GM21381 (cell line): ENCODE measurements around the gene GJB3.
"Not testable (repeated sequence)": the region's sequence is repeated elsewhere in the genome, so short reads cannot be mapped to it uniquely, and the experiment has no call there.

Experiments
- ATAC-seq: cut with Tn5 transposase; IDR thresholded peaks from one replicate; pipeline ENCODE4 v1.9.1; 2021; ENCODE audit warnings: mild to moderate bottlenecking, moderate library complexity; ENCODE audit not compliant: unreplicated experiment

GJB3 gene

DNA sequence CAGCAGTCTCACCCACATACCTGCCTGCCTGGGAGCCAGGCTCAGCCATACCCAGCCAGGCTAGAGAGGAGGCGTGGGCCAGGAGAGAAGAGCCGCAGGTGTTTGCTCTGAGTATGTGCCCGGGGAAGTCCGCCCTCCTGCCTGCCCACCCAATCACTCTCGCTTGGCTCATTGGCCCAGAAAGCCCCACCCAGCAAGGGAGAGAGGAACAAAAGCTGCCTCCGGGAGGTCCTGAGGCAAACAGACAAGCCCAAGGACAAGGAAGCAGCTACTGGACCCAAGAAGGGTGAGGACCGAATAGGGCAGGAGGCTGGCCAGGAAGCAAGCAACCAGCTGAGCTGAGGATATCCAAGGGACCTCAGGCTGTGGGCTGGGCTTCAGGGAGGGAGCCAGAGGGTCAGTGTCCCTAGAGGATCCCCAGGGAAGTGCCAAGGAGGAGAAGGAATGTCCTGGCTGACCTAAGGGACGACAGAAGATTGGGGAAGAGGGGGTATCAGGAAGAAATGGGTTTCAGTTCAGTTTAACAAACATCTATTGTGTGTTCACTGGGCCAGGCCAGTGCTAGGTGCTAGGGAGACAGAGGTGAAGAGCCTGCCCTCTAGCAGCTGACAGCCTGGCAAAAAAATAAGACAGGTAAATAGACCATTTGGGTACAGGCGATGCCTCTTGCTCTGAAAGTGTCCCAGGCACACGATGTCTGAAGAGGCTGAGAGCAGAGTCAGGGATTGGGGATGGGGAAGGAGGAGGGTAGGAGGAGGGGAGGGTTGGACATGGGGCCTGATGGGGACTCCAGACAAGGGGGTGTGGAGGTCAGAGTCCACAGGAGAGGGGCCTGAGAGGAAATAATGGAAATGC lies 21.3 kb upstream of the GJB3 start, which contains the start of gene GJB4:
GJB4 (plus strand) TSS at position 238 of the 855 bp plus-strand sequence. CDS start 1,515 bp downstream, outside the sequence.
- ATAC-seq, result no peak

DNA sequence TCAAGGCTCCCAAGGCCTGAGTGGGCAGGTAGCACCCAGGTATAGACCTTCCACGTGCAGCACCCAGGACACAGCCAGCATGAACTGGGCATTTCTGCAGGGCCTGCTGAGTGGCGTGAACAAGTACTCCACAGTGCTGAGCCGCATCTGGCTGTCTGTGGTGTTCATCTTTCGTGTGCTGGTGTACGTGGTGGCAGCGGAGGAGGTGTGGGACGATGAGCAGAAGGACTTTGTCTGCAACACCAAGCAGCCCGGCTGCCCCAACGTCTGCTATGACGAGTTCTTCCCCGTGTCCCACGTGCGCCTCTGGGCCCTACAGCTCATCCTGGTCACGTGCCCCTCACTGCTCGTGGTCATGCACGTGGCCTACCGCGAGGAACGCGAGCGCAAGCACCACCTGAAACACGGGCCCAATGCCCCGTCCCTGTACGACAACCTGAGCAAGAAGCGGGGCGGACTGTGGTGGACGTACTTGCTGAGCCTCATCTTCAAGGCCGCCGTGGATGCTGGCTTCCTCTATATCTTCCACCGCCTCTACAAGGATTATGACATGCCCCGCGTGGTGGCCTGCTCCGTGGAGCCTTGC lies 19.7 kb upstream of the GJB3 start:
- no peak for ATAC-seq

DNA sequence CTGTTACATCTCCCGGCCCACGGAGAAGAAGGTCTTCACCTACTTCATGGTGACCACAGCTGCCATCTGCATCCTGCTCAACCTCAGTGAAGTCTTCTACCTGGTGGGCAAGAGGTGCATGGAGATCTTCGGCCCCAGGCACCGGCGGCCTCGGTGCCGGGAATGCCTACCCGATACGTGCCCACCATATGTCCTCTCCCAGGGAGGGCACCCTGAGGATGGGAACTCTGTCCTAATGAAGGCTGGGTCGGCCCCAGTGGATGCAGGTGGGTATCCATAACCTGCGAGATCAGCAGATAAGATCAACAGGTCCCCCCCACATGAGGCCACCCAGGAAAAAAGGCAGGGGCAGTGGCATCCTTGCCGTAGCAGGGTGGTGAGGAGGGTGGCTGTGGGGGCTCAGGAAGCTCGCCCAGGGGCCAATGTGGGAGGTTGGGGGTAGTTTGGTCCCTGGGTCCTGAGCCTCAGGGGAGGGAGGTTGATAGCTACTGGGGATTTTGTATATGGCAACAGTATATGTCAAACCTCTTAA lies 19.2 kb upstream of the GJB3 start:
- no peak for ATAC-seq

DNA sequence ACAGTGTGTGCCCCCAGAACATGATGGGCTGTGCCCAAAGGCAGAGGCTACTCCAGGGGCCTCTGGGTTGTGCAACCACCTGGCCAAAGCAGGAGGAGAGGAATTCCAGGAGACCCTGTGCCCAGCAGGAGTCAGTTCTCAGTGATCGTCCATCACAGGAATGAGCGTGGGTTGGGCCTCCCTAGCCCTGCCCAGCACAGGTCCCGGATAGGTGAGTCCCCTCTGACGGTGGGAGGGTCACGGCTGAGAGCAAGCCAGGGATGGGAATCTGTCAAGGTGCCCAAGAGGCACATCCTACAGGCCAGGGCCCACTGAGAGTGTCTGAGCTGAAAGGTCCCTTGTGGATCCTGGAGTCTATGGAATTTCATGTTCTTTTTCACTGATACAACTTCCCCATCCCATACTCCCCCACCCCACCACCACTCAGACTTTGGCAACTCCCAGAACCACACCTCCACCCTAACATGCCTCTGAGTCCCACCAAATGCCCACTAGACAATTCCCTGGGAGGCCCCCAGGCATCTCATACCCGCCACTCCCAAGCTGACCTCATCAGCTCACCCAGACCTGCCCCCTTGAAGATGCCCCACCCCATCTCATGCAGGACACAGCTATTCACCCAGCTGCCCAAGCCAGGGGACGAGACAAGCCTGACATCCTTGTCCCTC lies 18.4 kb upstream of the GJB3 start:
- no peak for ATAC-seq

DNA sequence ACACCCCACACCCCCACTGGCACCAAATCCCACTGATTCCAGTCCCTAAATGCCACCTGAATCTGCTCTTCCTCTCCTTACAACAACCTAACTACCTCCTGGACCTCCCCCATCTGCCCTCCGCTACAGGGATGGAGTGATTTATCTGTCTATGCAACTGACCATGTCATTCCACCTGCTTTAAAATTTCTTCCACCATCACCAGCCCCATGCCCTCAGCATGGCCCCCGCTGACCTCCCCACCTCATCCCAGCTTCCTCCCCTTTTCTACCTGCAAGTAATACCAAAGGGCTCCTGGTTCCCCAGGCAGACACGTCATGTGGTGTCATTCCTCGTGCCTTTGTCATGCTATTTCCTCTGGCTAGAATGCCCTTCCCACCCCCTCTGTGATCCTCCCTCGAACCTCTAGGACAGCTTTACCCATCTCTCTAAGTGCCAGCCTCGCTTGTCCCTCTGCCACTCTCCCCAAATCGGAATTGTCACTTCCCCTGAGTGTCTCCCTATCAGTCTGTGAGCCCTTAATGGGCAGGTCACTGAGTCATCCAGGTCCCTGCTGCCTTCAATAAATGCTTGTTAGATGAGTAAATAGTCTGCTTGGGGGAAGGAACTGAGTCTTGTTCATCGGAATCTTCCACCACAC lies 17.8 kb upstream of the GJB3 start:
- ATAC-seq, result no peak

DNA sequence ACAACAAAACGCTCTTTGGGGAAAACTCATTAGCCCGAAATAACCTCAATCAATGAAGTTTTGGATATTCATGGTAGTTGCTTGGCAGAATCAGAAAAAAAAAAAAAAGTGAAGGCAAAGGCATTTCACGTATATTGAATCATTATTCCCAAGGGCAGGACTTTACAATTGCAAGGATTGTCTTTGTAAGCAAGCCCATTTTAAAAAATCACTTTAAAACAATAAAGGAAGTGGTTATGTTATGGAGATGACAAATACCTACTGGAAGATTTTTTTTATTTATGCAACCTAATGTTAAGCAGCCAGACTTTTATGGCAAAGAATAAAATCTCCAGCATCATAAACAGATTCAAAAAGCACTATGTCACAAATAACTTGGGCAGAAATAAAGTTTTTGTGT lies 12.2 kb upstream of the GJB3 start:
- ATAC-seq, result no peak

DNA sequence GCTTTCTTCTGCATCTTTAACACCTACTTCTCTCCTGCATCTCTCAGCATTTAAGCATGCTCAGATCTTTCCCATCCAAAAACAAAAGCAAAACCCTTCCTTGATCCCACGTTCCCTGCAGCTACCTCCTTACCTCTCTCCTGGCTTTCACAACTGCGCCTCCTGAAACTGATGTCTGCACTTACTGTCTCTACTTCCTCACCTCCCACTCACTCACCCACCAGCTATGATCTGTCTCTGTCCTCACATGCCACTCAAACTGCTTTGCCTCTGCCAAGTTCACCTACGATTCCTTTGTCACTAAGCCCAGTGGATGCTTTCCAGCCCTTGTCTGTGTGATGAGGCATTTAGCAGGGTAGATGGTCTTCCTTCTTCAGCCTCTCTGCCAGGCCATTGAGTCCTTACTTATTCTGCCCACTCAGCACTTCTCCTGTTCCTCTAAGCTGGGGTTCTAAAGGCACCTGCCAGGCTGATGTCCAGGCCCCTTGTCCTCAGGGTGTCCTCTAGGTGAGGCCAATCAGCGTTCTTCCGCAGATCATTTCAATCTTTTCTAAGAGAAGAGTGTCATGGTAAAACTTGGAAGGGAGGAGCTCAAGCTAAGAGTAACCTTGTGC lies 10.0 kb upstream of the GJB3 start:
- no peak for ATAC-seq

DNA sequence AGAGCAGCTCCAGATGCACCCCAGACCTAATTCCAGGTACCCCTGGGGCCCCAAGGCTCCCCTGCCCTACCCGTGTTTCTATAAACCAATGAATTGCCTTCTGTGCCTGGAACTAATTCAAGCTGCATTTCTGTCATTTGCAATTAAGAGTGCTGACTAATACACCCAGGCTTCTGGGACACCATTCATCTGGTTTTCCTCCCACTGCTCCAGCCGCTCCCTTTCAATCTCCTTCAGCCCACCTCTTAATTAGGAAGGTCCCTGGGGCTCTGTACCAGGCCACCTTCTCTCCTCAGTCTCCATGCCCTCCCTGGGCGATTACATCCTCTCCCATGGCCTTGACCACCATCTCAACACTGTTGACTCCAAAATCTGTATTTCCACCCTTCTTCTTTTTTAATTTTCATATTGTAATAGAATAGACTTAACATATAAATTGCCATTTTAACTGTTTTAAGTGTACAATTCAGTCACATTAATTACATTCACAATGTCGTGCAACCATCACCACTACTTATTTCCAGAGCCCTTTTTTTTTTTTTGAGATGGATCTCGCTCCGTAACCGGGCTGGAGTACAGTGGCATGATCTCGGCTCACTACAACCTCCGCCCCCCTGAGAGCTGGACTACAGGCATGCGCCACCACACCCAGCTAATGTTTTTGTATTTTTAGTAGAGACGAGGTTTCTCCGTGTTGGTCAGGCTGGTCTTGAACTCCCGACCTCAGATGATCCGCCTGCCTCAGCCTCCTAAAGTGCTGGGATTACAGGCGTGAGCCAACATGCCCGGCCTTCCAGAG lies 9.2 kb upstream of the GJB3 start:
- no peak for ATAC-seq

DNA sequence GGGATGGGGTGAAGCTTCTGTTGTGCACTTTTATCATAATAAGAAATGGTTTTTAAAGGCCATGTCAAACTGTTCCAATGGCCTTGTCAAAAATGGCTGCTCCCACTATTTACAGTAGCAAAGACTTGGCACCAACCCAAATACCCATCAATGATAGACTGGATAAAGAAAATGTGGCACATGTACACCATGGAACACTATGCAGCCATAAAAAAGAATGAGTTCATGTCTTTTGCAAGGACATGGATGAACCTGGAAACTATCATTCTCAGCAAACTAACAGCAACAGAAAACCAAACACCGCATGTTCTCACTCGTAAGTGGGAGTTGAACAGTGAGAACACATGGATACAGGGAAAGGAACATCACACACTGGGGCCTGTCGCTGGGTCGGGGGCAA lies 7.9 kb upstream of the GJB3 start:
- ATAC-seq, result not testable (repeated sequence)

DNA sequence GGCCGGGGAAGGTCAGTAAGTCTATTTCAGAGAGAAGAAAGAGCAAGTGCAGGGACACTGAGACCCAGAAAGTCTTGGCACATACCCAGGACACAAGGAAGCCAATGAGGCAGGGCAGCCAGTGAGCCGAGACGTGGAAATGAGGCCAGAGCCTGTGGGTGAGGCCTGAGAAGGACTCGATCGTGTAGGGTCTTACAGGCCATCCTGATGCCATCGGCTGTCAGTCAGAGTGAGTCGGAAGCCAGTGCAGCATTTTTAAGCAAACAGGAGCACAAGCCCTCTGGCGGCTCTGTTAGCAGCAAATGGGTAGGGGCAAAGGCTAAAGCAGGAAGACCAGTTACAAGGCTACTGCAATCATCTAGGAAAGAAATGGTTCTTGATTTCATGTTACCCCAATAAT lies 6.1 kb upstream of the GJB3 start:
- no peak for ATAC-seq

DNA sequence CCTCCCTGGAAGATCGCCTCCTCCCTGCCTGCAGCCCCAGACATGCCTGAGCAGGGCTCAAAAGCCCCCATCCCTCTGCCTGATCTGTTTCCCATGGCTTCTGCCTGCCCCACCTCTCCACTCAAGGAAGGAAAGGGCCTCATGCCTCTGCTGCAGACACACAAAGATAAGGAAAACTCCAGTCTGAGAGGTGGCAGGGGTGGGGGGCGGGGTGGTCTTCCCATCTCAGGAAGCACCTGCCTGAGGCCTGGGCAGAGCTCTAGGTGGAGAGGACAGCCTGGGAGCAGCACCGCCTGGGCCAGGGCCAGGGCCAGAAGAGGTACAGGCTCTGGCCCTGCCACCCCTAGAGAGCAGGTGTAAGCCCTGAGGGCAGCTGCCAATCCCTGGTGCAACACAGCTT lies 4.1 kb upstream of the GJB3 start:
- no peak for ATAC-seq

DNA sequence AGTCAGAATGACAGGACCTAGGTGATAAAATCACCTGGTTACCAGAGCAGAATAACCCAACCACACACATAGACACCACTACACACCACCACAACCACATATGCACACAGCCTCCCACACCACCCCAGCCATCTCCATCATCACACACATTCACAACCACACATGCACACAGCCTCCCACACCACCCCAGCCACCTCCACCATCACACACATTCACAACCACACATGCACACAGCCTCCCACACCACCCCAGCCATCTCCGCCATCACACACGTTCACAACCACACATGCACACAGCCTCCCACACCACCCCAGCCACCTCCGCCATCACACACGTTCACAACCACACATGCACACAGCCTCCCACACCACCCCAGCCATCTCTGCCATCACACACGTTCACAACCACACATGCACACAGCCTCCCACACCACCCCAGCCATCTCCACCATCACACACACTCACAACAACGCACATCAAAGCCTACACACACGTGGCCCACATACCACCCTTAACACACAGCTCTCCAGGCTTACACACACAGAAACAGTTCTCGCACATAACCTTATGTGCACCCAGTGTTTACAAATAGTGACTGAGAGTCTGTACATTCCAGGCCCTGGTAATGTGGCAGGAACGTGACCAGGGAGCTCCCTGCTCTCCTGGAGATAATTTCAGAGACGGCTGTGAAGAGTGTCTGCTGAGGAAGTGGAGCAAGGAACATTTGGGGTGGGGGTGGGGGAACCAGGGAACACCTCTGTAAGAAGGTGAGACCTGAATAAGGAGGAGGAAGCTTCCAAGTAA lies 3.3 kb upstream of the GJB3 start:
- no peak for ATAC-seq

DNA sequence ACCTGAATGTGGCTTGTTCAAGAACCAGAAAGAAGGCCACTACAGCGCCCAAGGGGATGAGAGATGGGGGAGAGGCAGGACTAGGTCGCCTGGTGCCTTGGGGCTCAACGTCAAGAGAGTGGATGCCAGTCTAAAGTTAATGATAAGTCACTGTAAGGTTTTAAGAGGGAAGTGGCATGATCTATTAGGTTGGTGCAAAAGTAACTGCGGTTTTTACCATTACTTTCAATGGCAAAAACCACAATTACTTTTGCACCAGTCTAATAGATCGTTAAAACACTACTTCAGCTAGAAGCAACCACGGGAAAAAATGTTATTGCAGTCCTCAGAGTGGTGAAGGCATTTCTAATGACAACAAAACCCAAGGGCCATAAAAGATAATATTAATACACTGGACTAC lies 2.6 kb upstream of the GJB3 start:
- ATAC-seq, result no peak

DNA sequence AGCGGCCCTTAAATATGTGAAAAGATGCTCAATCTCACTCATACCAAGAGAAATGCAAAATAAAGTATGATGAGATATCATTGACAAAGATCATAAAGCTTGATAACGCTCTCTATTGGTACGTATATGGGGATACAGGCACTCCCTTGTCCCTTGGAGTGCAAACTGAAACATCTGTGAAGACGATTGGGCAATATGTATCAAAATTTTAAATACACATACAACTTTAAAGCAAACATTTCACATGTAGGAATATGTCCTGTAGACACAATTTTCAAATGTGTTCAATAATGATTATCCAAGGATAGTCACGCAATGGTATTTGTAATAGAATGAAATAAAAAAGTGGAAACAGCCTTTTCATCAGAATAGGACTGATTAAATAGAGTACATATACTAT lies 2.0 kb upstream of the GJB3 start:
- no peak for ATAC-seq

DNA sequence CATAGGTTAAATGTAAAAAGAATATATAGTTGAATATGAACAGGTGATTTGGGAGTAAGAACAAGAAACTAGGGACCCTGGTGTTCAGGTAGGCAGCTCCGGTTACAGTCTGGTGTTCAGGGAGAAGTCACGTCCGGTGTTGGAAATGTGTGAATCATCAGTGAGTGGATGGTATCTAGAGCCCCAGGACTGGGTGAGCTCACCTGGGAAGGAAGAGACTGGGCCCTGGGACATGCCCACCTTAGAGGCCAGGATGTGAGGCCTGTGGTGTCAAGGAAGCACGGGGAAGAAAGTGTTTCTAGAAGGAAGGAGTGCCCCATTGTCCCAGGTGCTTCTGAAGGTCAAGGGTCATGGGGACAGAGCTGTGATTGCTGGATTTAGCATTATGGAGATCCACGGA lies 1.5 kb upstream of the GJB3 start:
- ATAC-seq, result no peak

DNA sequence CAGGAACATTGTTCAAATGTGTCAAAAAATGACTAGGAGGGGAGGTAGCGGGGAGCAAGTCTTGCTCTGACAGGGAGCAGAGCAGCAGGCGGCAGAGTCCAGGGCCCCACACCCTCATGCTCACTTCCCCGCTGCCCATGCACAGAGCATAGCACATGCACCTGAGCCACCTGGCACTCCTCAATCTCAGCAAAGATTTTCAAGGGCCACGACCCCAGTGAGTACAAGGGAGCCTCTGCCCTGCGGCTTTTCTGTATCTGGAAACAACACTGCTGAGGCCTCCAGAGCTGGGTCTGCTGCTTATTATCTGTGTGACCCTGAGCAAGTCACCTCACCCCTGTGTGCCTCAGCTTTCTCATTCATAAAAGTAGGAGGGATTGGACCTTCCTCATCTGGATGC lies 1.1 kb upstream of the GJB3 start:
- ATAC-seq, result no peak

DNA sequence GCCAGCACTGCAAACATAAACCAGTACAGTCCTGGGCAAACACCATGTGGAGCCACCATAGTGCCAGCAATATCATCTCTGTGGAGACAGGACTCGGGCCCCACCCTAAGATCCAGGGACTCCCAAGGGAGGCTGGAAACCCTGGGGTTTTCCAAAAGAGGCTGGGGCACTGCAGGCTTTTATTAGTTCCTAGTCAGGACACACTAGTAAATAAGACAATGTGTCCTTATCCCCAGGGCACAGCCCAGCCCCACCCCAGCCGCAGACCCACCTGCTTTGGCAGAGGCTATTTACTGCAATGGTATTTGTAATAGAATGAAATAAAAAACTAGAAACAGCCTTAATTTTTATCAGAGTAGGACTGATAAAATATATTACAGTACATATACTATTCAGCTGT lies 486 bp upstream of the GJB3 start:
- no peak for ATAC-seq

DNA sequence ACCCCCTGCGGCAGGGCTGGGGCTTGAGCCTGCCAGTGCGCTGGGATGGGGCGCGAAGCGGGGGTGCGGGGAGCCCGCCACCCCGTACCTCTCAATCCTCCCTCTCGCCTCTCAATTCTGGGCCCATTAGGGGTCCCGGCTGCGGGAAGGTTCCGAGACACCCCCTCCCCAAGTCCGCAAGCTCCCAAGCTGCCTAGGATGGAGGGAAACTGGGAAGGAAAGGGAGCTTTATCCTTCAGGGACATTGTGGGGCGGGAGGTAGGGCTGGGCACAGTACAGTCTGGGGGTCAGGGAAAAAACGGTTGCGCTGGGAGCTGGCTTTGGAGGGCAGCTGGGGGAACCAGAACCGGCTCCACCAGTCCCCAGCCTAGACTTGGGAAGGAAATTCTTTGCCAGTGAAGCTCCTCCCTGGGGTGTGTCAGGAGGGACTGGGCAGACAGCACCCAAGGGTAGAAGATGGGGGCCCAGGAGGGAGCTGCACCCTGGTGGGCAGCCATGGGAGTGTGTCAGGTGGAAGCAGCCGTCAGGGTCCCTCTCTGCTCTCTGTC lies 904 bp downstream of the GJB3 start:
- ATAC-seq, result no peak

DNA sequence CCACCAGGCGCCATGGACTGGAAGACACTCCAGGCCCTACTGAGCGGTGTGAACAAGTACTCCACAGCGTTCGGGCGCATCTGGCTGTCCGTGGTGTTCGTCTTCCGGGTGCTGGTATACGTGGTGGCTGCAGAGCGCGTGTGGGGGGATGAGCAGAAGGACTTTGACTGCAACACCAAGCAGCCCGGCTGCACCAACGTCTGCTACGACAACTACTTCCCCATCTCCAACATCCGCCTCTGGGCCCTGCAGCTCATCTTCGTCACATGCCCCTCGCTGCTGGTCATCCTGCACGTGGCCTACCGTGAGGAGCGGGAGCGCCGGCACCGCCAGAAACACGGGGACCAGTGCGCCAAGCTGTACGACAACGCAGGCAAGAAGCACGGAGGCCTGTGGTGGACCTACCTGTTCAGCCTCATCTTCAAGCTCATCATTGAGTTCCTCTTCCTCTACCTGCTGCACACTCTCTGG lies 3.8 kb downstream of the GJB3 start:
- ATAC-seq, result no peak
